ENCODE data around the gene ZCCHC17.

ZCCHC17 gene

DNA sequence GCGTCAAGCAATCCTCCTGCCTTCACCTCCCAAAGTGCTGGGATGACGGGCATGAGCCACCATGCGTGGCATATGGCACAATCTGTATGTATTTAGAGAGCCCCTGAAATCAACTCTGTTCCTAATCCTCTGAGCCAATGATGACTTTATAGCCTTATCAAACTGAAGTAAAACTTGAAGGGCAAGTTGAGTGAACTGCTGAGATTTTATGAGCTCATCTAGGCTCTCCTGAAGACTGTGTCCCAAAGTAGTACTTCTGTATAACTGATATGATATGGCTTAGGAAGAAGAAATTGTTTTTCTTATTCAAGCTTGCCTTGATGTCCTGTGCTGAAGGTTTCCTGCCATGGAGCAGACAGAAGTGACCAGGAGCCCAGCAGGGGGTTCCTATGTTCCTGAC lies 33.4 kb upstream of the ZCCHC17 start:
- no peak for ATAC-seq (ENCODE audit: insufficient read depth, low read depth)
- H3K36me3 ChIP-seq (ENCODE audit: insufficient read depth, low read length): peaks cover 87% of the 10 kb centered on the region

DNA sequence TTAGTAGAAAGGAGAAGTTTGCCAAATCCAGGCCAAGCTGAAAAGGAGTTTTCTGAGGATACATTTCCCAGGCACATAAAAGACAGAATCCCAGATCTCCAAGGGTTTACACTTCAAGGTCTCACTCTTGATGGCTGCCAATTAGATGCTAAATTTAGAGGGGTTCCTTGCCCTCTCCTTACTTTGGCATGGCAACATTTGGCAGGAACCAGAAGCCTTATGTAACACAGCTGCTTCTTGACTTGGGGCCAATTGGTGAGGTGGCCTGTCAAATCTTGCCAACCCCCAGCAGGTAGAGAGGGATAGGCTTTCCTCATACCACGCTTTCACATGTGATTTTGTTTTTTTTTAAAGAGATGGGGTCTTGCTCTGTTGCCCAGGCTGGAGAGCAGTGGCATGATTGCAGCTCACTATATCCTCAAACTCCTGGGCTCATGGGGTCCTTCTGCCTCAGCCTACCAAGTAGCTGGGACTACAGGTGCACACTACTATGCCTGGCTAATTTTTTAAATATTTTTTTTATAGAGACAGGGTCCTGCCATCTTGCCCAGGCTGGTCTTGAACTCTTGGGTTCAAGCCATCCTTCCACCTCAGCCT lies 31.9 kb upstream of the ZCCHC17 start:
- TF ChIP-seq EZH2 (IDR thresholded peaks at IDR 0.05; ENCODE audit: borderline replicate concordance, low read depth, low read length, severe bottlenecking): no peak
- TF ChIP-seq, protein P1, sequence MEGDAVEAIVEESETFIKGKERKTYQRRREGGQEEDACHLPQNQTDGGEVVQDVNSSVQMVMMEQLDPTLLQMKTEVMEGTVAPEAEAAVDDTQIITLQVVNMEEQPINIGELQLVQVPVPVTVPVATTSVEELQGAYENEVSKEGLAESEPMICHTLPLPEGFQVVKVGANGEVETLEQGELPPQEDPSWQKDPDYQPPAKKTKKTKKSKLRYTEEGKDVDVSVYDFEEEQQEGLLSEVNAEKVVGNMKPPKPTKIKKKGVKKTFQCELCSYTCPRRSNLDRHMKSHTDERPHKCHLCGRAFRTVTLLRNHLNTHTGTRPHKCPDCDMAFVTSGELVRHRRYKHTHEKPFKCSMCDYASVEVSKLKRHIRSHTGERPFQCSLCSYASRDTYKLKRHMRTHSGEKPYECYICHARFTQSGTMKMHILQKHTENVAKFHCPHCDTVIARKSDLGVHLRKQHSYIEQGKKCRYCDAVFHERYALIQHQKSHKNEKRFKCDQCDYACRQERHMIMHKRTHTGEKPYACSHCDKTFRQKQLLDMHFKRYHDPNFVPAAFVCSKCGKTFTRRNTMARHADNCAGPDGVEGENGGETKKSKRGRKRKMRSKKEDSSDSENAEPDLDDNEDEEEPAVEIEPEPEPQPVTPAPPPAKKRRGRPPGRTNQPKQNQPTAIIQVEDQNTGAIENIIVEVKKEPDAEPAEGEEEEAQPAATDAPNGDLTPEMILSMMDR (IDR thresholded peaks at IDR 0.05; ENCODE audit: borderline replicate concordance, extremely low read depth, low read length, poor library complexity, severe bottlenecking): no peak
- ATAC-seq (ENCODE audit: insufficient read depth, low read depth) (no peak), DNase-seq (no peak)
- no peaks in the 10 kb centered on the region for H3K4me1 ChIP-seq (ENCODE audit: insufficient read depth, low read length)
- no peak overlapping the region for H3K4me2 ChIP-seq (ENCODE audit: insufficient read depth, low read length)
- H3K36me3 ChIP-seq (ENCODE audit: insufficient read depth, low read length): peaks cover 87% of the 10 kb centered on the region
- no peak overlapping the region for H3K9ac ChIP-seq (ENCODE audit: low read depth, low read length)
- no peaks in the 10 kb centered on the region for H3K9me3 ChIP-seq (ENCODE audit: insufficient read depth, low read length, severe bottlenecking)
- H3K79me2 ChIP-seq (ENCODE audit: insufficient read depth, low read length): no peaks in the 10 kb centered on the region
- no peaks in the 10 kb centered on the region for H3K27me3 ChIP-seq (ENCODE audit: insufficient read depth, low read length, poor library complexity)
- no peak overlapping the region for H2AFZ ChIP-seq (ENCODE audit: low read depth, low read length)
- H3K4me3 ChIP-seq (ENCODE audit: low read depth in 1 of 2, low read length in 2 of 2): no peak overlapping the region
- no peak overlapping the region for H3K27ac ChIP-seq (ENCODE audit: low read length)
- no peaks in the 10 kb centered on the region for H4K20me1 ChIP-seq (ENCODE audit: insufficient read depth, low read length)

More for the DNA sequence above, 33.4 kb upstream of the ZCCHC17 start:
- no peaks in the 10 kb centered on the region for H3K79me2 ChIP-seq (ENCODE audit: insufficient read depth, low read length)
- no peak overlapping the region for H3K4me2 ChIP-seq (ENCODE audit: insufficient read depth, low read length)
- no peaks in the 10 kb centered on the region for H4K20me1 ChIP-seq (ENCODE audit: insufficient read depth, low read length)
- no peak overlapping the region for H2AFZ ChIP-seq (ENCODE audit: low read depth, low read length)
- no peaks in the 10 kb centered on the region for H3K4me1 ChIP-seq (ENCODE audit: insufficient read depth, low read length)
- no peaks in the 10 kb centered on the region for H3K9me3 ChIP-seq (ENCODE audit: insufficient read depth, low read length, severe bottlenecking)
- no peak overlapping the region for H3K9ac ChIP-seq (ENCODE audit: low read depth, low read length)
- no peak for TF ChIP-seq EZH2 (IDR thresholded peaks at IDR 0.05; ENCODE audit: borderline replicate concordance, low read depth, low read length, severe bottlenecking)
- TF ChIP-seq, protein P1 (IDR thresholded peaks at IDR 0.05; ENCODE audit: borderline replicate concordance, extremely low read depth, low read length, poor library complexity, severe bottlenecking): no peak
- H3K27me3 ChIP-seq (ENCODE audit: insufficient read depth, low read length, poor library complexity): no peaks in the 10 kb centered on the region
- H3K4me3 ChIP-seq (ENCODE audit: low read depth in 1 of 2, low read length in 2 of 2): no peak overlapping the region
- DNase-seq: no peak
- no peak overlapping the region for H3K27ac ChIP-seq (ENCODE audit: low read length)

DNA sequence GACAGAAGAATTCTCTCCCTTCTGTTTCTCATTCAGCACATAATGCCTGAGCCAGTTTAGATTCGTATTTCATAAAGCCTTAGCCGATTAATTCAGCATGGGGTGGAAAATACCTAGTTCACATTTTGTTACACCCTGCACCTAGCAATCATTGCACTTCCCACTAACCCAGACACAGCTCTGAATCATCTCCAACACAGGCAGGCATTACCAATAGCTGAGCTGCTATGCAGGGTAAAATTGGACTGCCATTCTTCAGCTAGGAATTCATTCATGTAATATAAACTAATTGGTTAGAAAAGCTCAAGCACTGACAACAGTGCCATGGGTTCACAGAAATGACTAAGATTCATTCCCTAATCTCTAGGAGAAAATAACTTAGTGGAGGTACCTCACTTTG lies 30.3 kb upstream of the ZCCHC17 start:
- Histone ChIP-seq H3K9me3 (ENCODE audit: insufficient read depth, low read length, severe bottlenecking) (no peaks in the 10 kb centered on the region), H3K4me1 (ENCODE audit: insufficient read depth, low read length) (no peaks in the 10 kb centered on the region), H3K27ac (ENCODE audit: low read length) (no peak overlapping the region), H3K79me2 (ENCODE audit: insufficient read depth, low read length) (no peaks in the 10 kb centered on the region), H3K36me3 (ENCODE audit: insufficient read depth, low read length) (peaks cover 89% of the 10 kb centered on the region), H3K4me2 (ENCODE audit: insufficient read depth, low read length) (no peak overlapping the region), H3K27me3 (ENCODE audit: insufficient read depth, low read length, poor library complexity) (no peaks in the 10 kb centered on the region), H4K20me1 (ENCODE audit: insufficient read depth, low read length) (no peaks in the 10 kb centered on the region), H3K9ac (ENCODE audit: low read depth, low read length) (no peak overlapping the region), H3K4me3 (ENCODE audit: low read depth in 1 of 2, low read length in 2 of 2) (no peak overlapping the region), H2AFZ (ENCODE audit: low read depth, low read length) (no peak overlapping the region)
- DNase-seq (no peak), ATAC-seq (ENCODE audit: insufficient read depth, low read depth) (no peak)
- no peak for TF ChIP-seq EZH2 (IDR thresholded peaks at IDR 0.05; ENCODE audit: borderline replicate concordance, low read depth, low read length, severe bottlenecking)
- TF ChIP-seq, protein P1 (IDR thresholded peaks at IDR 0.05; ENCODE audit: borderline replicate concordance, extremely low read depth, low read length, poor library complexity, severe bottlenecking): no peak
